Smooth muscle cell (in vitro differentiated cells): Measurements from ENCODE around the gene ZSWIM4. TPM values are rescaled to one million over a fixed set of nuclear protein-coding genes. Genes with fewer than 3 reads are reported as not detected.
A peak's percentile ranks its signal among the peaks of the same experiment; 100 is the strongest.

Source experiments
- DNase-seq: peaks from one replicate; lab custom pipeline; 2025; ENCODE audit not compliant: unreplicated experiment; lab: John Stamatoyannopoulos, UW
- H2AFZ ChIP-seq: fragments of 200-600 bp; sonication (generic); 2 replicates; pipeline ENCODE4 v1.6.0; 2016; ENCODE audit warnings: antibody characterized with exemption, low read depth, mild to moderate bottlenecking
- H3F3A ChIP-seq: fragments of 200-600 bp; sonication (generic); 2 replicates; pipeline ENCODE4 v1.6.0; 2017; ENCODE audit warnings: antibody characterized with exemption, low read depth
- H3K27ac ChIP-seq: fragments of 200-600 bp; sonication (generic); 2 replicates; pipeline ENCODE4 v1.5.1; 2016; ENCODE audit warnings: low read depth, mild to moderate bottlenecking
- H3K27me3 ChIP-seq: fragments of 200-600 bp; sonication (generic); 2 replicates; pipeline ENCODE4 v1.6.1; 2016; ENCODE audit warnings: low read depth, mild to moderate bottlenecking
- H3K36me3 ChIP-seq: fragments of 200-600 bp; sonication (generic); 2 replicates; pipeline ENCODE4 v1.5.1; 2016; ENCODE audit warnings: low read depth
- H3K4me1 ChIP-seq: fragments of 200-600 bp; sonication (generic); 2 replicates; pipeline ENCODE4 v1.5.1; 2016; ENCODE audit warnings: low read depth
- H3K4me2 ChIP-seq: fragments of 200-600 bp; sonication (generic); 2 replicates; pipeline ENCODE4 v1.6.0; 2016; ENCODE audit warnings: mild to moderate bottlenecking
- H3K4me3 ChIP-seq: fragments of 200-600 bp; sonication (generic); 2 replicates; pipeline ENCODE4 v1.5.1; 2016; ENCODE audit warnings: mild to moderate bottlenecking
- H3K79me2 ChIP-seq: fragments of 200-600 bp; sonication (generic); 2 replicates; pipeline ENCODE4 v1.6.0; 2016; ENCODE audit warnings: low read depth, mild to moderate bottlenecking
- H3K9ac ChIP-seq: fragments of 200-600 bp; sonication (generic); 2 replicates; pipeline ENCODE4 v1.6.0; 2016; ENCODE audit warnings: low read depth
- H3K9me3 ChIP-seq: fragments of 200-600 bp; sonication (generic); replicated peaks from 2 replicates; pipeline ENCODE4 v1.5.1; 2016; ENCODE audit warnings: low read depth
- H4K20me1 ChIP-seq: fragments of 200-600 bp; sonication (generic); 2 replicates; pipeline ENCODE4 v1.6.0; 2016; ENCODE audit warnings: low read depth
- CTCF ChIP-seq: fragments of 200-600 bp; sonication (generic); IDR thresholded peaks from 2 replicates; pipeline ENCODE4 v1.5.1; 2017; ENCODE audit warnings: borderline replicate concordance, mild to moderate bottlenecking, antibody characterized with exemption; ENCODE audit not compliant: insufficient read depth, poor library complexity, severe bottlenecking
- WGBS: methylation state at CpG from one replicate; pipeline ENCODE4 v1.1.7; 2016; ENCODE audit warnings: low lambda C conversion rate; 5-methylcytosine and 5-hydroxymethylcytosine counted together
- polyA plus RNA-seq: library from polyadenylated mRNA; unstranded; fragments of >200 nt; fragmentation: Nextera tagmentation; extraction: Ambion mirVana; gene quantifications from 2 replicates; pipeline ENCODE4 v1.2.1, GENCODE V29; 2016
- total RNA-seq: library from RNA; depleted of rRNA; stranded (reverse); fragments of >200 nt; gene quantifications from 2 replicates; pipeline ENCODE4 v1.2.3, GENCODE V29; 2014

Gene ZSWIM4
- total and polyA plus RNA-seq, 2 experiments from 2014 or later = 3.0 to 5.8 TPM

DNA sequence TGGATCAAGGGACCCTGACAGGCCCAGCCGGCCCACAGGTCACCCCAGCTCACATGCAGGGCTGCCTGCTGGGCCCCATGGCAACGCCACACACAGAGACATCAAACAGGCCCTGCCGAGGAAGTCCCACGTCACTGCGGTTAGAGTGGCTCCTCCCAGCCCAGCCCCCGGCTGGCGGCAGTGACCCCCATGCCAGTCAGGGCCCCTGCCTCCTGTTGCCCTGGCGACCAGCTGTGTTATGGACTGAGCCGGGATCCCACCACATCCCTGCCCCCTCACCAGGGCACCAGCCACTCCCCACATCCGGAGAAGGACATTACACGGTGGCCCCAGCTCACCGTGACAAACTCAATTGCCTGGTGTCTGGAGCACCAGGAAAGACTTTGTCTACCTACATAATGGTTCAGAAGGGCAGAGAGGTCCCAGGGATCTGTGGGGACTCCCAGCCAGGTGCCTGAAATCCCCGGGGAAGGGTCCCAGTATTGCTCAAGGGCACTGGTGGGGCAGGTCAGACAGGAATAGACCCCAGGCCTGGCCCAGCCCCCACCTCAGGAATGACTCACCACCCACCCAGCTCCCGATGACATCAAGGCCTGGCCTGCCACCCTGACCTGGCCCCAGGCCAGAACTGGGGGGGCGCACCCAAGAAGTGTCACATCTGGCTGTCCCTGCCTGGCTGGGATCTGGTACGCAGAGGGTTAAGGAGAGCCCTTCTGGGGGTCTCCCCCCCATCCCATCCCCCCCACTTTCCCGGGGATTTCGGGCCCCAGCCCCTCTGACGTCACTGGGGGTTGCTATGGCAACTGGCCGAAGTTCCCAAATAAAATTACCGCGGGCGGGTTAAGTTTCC lies 51.5 kb downstream of the ZSWIM4 start:
- Histone ChIP-seq H3K4me2 (peak overlapping the region; percentile 88), H3K79me2 (peaks cover 13% of the 10 kb centered on the region), H3F3A (peaks cover 56% of the 10 kb centered on the region), H4K20me1 (peaks cover 8% of the 10 kb centered on the region), H3K4me3 (peak overlapping the region; percentile 58), H3K27me3 (no peaks in the 10 kb centered on the region), H2AFZ (no peak overlapping the region), H3K36me3 (no peaks in the 10 kb centered on the region), H3K4me1 (peaks cover 34% of the 10 kb centered on the region), H3K9me3 (no peaks in the 10 kb centered on the region), H3K9ac (peak overlapping the region; percentile 100), H3K27ac (peak overlapping the region; percentile 100)
- DNase-seq = peak; percentile 98
- TF ChIP-seq CTCF = no peak
- 2% methylated on average over 21 of the region's 23 CpGs for WGBS

- peak; percentile 5 for TF ChIP-seq CTCF
- peaks cover 40% of the 10 kb centered on the region for H3K4me1 ChIP-seq
- peak overlapping the region; percentile 100 for H3K9ac ChIP-seq
- no peaks in the 10 kb centered on the region for H3K36me3 ChIP-seq
- H3K4me2 ChIP-seq = peak overlapping the region; percentile 88
- DNase-seq = peak; percentile 91
- H3K9me3 ChIP-seq = no peaks in the 10 kb centered on the region
- no peaks in the 10 kb centered on the region for H4K20me1 ChIP-seq
- no peaks in the 10 kb centered on the region for H3K27me3 ChIP-seq
- peaks cover 4% of the 10 kb centered on the region for H3K79me2 ChIP-seq
- WGBS = 8% methylated on average over 31 of the region's 47 CpGs
- H2AFZ ChIP-seq = no peak overlapping the region
- peak overlapping the region; percentile 100 for H3K27ac ChIP-seq
- H3F3A ChIP-seq = peaks cover 64% of the 10 kb centered on the region
- peak overlapping the region; percentile 58 for H3K4me3 ChIP-seq
Measured at GRCh38 chr19:13847407-13848339, 52.4 kb downstream of the ZSWIM4 start.

- peaks cover 67% of the 10 kb centered on the region for H3F3A ChIP-seq
- peak overlapping the region; percentile 100 for H3K9ac ChIP-seq
- no peaks in the 10 kb centered on the region for H3K79me2 ChIP-seq
- no peaks in the 10 kb centered on the region for H3K27me3 ChIP-seq
- no peak overlapping the region for H3K4me2 ChIP-seq
- H3K36me3 ChIP-seq = no peaks in the 10 kb centered on the region
- no peak for TF ChIP-seq CTCF
- no peak overlapping the region for H2AFZ ChIP-seq
- peak overlapping the region; percentile 100 for H3K27ac ChIP-seq
- WGBS = 95% methylated on average over 4 of the region's 4 CpGs
- H3K4me1 ChIP-seq = peaks cover 42% of the 10 kb centered on the region
- DNase-seq = no peak
- no peaks in the 10 kb centered on the region for H4K20me1 ChIP-seq
- H3K4me3 ChIP-seq = no peak overlapping the region
- no peaks in the 10 kb centered on the region for H3K9me3 ChIP-seq
Measured at GRCh38 chr19:13848340-13848677, 53.1 kb downstream of the ZSWIM4 start.
